Muscle of back (tissue), 13 donors: ENCODE measurements around the gene MARCHF5. TPM values are rescaled to one million over a fixed set of nuclear protein-coding genes. Genes with fewer than 3 reads are reported as not detected.

Experiments used
- DNase-seq, 3 donors: peaks; one replicate each; pipeline versions ENCODE4 v3.0.0 to v3.0.0-alpha.2; 2013
- long read RNA-seq, 9 donors: transcript quantifications; one replicate each; lab custom pipeline, GENCODE V29; 2026
- polyA plus RNA-seq, 10 donors: library from polyadenylated mRNA; unstranded; fragments of 120-200 nt; gene quantifications; one replicate each; pipeline ENCODE4 v1.2.1, GENCODE V29; 2013; ENCODE audit not compliant: insufficient read length in 10 of 10

The MARCHF5 gene, protein sequence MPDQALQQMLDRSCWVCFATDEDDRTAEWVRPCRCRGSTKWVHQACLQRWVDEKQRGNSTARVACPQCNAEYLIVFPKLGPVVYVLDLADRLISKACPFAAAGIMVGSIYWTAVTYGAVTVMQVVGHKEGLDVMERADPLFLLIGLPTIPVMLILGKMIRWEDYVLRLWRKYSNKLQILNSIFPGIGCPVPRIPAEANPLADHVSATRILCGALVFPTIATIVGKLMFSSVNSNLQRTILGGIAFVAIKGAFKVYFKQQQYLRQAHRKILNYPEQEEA
- 10 to 100 TPM; 27.2 to 41.8 (median 35.3) TPM for polyA plus RNA-seq
- long read RNA-seq, donor 1, transcript MARCH5-201 (6 exons, 3,926 nt): major isoform, 13 of 23 reads
- long read RNA-seq, donor 1, partial matches to known transcripts: 10 of 23 reads
- long read RNA-seq, donor 1, other reads (novel, unspliced or antisense): 0 of 23 reads
- long read RNA-seq, donor 2, transcript MARCH5-201 (6 exons, 3,926 nt): major isoform, 7 of 14 reads
- long read RNA-seq, donor 2, partial matches to known transcripts: 5 of 14 reads
- long read RNA-seq, donor 2, other reads (novel, unspliced or antisense): 0 of 14 reads
- long read RNA-seq, donor 3: 0 reads
- long read RNA-seq, donor 4, transcript MARCH5-201 (6 exons, 3,926 nt): major isoform, 9 of 16 reads
- long read RNA-seq, donor 4, partial matches to known transcripts: 5 of 16 reads
- long read RNA-seq, donor 4, other reads (novel, unspliced or antisense): 0 of 16 reads
- long read RNA-seq, donor 5, transcript MARCH5-201 (6 exons, 3,926 nt): major isoform, 14 of 14 reads
- long read RNA-seq, donor 5, partial matches to known transcripts: 0 of 14 reads
- long read RNA-seq, donor 5, other reads (novel, unspliced or antisense): 0 of 14 reads
- long read RNA-seq, donor 6, transcript MARCH5-201 (6 exons, 3,926 nt): major isoform, 7 of 16 reads
- long read RNA-seq, donor 6, partial matches to known transcripts: 9 of 16 reads
- long read RNA-seq, donor 6, other reads (novel, unspliced or antisense): 0 of 16 reads
- long read RNA-seq, donor 7, partial matches to known transcripts: 9 of 14 reads
- long read RNA-seq, donor 7, other reads (novel, unspliced or antisense): 0 of 14 reads
- long read RNA-seq, donor 8, partial matches to known transcripts: 16 of 18 reads
- long read RNA-seq, donor 8, other reads (novel, unspliced or antisense): 0 of 18 reads
- long read RNA-seq, donor 9, partial matches to known transcripts: 0 of 2 reads
- long read RNA-seq, donor 9, other reads (novel, unspliced or antisense): 0 of 2 reads

DNA sequence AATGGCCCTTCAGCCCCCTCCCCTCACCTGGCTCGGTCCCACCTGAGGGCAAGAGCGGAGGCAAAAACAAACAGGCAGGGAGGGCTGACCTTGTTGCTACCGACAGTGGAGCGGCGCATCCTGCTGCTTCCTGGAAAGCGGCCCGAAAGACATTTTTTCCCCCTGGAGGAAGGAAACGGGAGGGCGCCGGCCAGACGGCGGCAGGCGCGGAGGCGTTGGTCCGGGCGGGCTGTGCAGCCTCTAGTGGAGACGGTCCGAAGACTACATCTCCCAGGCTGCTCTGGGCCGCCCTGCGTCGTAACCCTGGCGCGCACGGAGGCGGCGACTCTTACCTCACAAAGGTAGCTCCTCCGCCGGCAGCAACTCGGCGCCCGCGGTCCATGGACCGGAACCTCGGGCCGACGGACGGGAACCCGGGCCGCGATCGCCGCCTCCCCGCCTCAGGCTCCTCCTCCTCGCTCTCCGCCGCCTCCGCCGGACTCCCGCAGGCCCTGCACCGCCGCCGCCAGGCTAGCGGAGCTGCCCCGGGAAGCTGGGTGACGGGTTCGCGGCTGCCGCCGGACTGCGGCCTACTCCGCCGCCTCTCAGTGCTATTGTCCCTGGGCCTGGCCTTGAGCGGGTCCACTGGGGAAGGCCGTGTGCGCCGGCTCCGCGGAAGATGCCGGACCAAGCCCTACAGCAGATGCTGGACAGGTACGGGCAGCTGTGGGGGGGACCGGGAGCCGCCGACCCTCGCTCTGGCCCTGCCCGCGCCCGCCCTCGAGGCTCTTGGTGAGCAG is at the start of gene MARCHF5, which contains the start of gene CPEB3:
TSS of gene MARCHF5 (plus strand) at position 331 of the 779 bp plus-strand sequence. CDS start at position 659, 328 bp downstream.
TSS of gene CPEB3 (minus strand) at position 242 of the 779 bp plus-strand sequence. CDS start 50,728 bp downstream, outside the sequence.
- peak; percentile 94 to 98 (median 94) for DNase-seq

DNA sequence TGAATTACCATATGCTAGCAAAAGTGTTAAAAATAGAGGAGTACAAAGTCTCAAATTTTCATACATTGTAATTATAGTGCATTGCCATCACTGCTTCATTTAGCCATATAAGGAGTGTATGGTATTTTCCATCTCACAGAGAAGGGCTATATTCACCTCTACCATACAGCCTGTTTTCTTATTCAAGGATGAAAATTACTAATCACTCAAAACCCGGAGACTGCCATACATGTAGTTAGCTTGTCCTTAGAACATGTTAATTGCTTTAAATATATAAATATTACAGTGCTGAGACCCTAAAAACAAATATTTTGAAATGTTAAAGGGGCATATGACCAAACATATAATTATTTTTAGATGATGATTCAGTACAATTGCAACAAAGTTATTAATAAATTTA is 49.5 kb upstream of the MARCHF5 start:
- DNase-seq: no peak

DNA sequence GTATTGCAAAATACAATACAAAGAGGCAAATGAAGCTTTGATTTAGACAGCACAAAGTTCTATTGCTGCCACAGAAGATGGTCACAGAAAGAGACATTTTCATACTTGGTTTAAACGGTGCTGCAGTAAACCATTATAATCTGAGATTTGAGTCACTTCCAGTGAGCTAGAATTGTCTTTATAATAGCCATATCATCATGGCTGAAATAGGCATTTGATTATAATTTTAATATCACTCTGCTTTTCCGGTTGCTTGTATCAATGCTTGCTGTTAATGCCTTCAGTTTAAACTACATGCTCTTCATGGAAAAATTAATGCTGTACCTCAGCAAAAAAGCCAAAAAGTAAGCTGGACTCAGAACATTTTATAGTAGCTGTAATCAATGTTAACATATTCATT is 48.6 kb upstream of the MARCHF5 start:
- DNase-seq: no peak

GRCh38 chr10:92242910-92243671 is 47.9 kb upstream of the MARCHF5 start:
- DNase-seq: peak; percentile 41 to 78 (median 57)

- DNase-seq: no peak
These were observed 46.2 kb upstream of the MARCHF5 start for GRCh38 chr10:92244796-92245195.

DNA sequence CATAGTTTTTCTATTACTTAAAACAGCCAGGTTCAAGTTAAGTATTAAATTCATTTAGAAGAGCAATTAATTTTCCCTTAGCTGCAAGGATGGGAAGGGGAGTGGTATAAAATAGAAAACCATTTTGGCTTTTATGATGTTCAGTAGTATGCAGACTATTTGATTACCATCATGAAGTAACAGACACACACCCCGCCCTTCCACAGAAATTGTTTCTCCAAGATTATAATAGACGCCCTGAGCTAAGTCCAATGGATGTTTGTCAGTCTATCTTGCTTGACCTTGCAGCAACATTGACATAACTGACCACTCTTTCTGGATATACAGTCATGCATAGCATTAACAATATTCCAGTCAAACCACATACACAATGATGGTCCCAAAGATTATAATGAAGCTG is 42.4 kb upstream of the MARCHF5 start:
- DNase-seq: no peak

DNA sequence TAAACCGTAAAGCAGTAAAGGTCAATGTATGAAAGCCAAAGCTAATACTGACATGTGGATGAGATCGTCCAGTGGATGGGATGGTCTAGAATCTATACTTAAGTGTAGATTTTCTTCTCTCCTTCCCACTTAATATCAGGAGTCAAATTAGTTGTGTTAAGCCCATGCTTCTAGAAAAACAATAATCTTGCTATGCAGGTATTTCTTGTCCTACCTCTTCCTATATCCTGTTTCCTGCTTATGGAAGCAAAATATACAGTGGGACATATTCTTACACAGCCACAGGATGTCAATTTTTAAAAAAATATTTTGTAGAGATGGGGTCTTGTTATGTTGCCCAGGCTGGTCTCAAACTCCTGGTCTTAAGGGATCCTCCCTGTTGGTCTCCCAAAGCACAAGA is 27.6 kb upstream of the MARCHF5 start:
- no peak for DNase-seq

DNA sequence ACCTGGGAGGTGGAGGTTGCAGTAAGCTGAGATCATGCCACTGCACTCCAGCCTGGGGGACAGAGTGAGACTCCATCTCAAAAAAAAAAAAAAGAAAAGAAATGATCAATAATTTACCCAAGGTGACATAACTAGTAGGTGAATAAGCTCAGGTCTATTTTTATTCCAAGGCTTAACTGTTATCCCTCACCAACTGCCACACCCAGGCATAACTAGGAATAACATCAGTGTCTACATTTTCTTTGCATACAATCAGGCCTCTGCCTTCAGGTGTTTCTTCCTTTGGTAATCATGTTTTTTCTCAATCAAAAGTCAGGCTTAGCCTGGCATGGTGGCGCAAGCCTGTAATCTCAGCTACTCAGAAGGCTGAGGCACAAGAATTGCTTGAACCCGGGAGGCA is 26.7 kb upstream of the MARCHF5 start:
- DNase-seq: no peak

DNA sequence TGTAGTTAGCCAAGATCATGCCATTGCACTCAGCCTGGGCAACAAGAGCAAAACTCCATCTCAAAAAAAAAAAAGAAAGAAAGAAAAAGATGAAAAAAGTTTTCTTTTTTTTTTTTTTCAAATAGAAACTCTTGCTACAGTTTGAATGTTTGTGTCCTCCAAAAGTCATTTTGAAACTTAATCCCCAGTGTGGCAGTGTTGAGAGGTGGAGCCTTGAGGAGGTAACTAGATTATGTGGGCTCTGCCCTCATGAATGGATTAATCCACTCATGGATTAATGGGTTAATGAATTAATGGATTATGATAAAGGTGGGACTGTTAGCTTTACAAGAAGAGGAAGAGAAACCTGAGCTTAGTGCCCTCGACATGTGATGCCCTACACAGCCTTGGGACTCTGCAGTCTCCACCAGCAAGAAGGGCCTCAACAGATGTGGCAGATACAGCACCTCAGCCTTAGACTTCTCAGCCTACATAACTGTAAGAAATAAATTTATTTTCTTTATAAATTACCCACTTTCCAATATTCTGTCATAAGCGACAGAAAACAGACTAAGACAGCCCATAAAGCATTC is 25.2 kb upstream of the MARCHF5 start:
- no peak for DNase-seq

- no peak for DNase-seq
These were observed 23.6 kb upstream of the MARCHF5 start for GRCh38 chr10:92267343-92267742.

DNA sequence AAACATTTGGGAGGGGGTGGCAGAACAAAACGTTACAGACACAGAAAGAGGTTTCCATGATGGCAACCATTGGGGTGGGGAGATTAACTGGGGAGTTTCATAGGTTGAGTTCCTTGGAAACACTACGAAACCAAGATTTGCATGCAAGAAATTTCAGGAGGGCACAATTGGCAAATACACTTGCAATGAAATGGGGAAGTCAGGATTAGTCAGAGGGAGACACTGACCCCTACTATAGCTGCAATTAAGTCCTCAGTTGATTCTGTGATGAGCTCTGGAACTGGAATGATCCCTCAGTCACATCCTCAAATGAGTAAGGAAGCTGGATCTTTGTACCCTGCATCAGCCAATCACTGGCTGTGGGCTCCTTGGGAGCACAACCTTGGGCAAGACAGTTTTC is 22.2 kb upstream of the MARCHF5 start:
- no peak for DNase-seq

- DNase-seq: no peak
These were observed 16.9 kb upstream of the MARCHF5 start for GRCh38 chr10:92274071-92274470.

DNA sequence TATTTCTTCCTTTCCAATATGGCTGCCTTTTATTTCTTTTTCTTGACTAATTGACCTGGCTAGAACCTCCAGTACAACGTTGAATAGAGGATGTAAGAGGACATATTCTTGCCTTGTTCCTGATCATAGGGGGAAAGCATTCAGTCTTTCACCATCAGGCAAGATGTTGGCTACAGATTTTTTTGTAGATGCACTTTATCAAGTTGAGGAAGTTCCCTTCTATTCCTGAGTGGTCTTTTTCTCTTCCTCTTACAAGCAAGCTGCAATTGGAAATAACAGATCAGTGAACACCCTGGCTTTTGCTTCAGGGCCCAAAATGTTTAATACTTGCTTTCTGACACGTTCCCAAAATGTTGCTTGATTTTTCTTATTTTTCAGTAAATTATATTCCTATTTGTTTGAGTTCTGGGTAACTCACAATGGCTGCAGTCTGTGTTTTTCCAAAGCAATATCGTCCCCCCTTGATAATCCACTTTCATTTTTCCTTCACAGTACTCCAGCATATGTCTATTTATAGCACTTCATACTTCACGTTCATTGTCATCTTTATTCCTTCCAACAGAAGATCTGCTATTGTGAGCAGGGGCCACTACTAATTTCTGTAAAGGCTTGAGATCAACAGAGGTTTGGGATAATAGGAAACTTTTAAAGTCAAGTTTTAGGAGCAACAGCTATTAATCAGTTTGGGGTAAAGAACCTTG is 11.8 kb upstream of the MARCHF5 start:
- peak in 2 of 3 donors; percentile 17 to 36 for DNase-seq

- no peak for DNase-seq
These were observed 6.8 kb upstream of the MARCHF5 start for GRCh38 chr10:92284112-92284704.

DNA sequence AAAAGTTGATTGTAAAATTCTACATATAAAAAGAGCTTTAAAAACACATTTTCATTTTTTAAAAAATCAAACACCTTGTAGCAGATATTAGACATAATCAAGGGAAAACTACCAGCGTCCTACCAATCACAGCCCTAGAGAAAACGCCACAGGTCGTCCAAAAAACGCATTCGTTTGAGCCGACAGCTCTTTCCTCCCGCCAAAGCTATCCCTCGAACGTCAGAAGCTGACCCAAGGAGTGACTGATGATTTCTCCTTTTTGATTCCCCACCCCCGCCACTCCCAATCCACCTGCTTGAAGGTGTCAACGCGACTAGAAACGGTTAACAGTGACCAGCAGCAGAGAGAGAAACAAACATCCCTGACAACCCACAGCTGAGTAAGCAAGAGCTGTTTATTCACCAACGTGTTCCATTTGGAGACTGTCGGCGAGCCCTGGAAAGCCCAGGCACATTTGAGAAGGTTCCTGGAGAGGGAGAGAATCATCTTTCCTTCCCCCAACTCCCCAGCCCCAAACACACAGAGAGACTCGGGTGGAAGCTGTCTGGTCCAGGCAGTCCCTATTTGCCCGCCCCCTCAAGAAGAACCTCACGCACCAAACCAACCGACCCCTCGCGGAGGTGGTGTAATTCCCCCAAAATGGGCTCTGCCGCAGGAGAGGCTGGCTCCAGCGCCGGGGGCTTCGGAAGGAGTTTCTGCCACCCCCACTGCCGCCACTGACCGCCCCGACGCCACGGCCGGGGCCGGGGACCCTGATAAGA is 711 bp upstream of the MARCHF5 start:
- DNase-seq: peak in 2 of 3 donors; percentile 53 to 80

DNA sequence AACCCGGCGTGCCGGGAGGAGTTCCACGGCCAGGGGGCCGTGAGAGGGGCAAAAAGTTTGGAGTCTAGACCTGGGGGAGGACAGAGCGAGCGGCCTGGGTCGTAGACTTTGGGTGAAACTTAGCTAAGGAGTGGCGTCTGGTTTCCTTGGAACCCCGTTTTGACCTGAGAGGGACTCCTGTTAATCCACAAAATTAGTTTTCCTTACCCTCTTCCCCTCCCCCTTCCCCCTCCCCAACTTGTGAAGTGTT is 574 bp downstream of the MARCHF5 start:
- no peak for DNase-seq

- peak; percentile 32 to 73 (median 51) for DNase-seq
These were observed 1.2 kb downstream of the MARCHF5 start for GRCh38 chr10:92291921-92292845.
